Stimulated activated CD4-positive, alpha-beta T cell treated with anti-CD3 and anti-CD28 coated beads, Interleukin-4, amount 100 ng/mL, for 24 hours (primary cell): Measurements from ENCODE around the gene LYL1.

Source experiments
- DNase-seq: peaks from one replicate; pipeline ENCODE4 v3.0.0-alpha.2; 2020

Gene LYL1

DNA sequence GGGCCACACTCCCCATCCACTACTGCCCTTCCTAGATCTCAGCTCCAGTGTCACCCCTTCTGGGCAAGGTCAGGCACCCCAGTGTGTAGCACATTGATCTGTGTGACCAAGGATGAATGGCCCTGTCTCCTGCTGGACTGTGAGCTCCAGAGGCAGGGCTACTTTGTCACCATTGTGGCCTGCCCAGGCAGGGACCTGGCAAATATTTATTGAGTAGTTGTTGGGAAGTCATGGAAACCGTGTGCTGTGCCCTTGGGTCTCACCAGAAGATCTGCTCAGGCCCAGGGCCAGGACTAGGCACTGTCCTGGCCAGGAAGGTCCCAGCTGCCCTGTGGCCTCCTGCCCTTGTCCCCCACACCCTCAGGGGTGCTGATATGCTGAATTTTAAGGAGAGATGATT is 25.9 kb upstream of the LYL1 start:
- no peak for DNase-seq

DNA sequence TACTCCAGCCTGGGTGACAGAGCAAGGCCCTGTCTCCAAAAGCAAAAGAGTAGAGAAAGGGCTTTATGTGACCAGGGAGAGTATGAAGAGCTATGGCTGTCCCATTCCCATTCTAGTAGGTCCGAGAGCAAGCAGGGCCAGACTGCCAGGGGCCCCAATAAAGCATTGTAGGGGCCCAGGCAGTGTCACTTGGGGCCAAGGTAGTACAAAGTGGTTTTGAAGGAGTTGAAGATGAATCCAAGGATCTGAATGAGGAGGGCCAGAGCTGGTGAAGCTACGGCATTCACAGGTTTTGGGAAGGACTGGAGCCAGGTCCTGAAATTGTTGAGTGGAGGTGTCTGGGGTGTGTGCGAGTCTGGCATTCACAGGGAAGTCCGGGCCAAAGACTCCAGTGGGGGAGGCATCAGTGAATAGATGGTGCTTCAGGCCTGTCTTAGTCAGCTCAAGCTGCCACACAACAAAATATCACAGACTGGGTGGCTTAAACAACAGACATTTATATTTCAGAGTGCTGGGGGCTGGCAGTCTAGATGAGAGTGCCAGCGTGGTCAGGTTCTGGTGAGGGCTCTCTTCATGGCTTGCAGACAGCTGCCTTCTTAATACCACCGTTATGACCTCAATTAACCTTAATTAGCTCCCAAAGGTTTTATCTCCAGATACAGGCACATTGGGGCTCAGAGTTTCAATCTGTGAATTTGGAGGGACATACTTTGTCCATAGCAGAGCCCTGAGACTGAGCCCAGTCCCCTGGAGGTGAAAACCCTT is 25.3 kb upstream of the LYL1 start:
- no peak for DNase-seq

GRCh38 chr19:13127051-13127450 is 24.4 kb upstream of the LYL1 start:
- no peak for DNase-seq

- DNase-seq, result no peak
Observed at GRCh38 chr19:13122980-13123957, 20.6 kb upstream of the LYL1 start.

GRCh38 chr19:13122275-13122878 is 19.7 kb upstream of the LYL1 start:
- DNase-seq, result no peak

- DNase-seq, result no peak
Observed at GRCh38 chr19:13121551-13122274, 19.1 kb upstream of the LYL1 start.

GRCh38 chr19:13120817-13121216 is 18.2 kb upstream of the LYL1 start:
- DNase-seq, result no peak

DNA sequence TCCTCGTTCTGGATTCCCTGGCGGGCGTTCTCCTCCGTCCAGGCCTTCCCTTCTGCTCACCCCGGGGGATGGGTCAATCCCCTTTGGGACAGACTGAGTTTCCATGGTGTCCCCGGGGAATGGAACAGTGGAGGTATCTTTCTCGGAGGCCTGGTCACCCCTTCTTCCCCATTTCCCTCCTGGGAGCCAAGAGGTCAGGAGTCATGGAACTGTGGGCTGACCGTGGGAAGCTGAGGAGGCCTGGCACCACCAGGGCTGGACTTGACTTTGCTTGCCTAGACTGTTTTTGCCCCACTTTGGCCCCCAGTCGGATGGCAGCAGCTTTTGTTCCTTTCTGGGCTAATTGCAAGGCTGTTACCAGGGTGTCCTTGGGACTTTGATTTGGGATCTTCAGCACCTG is 17.4 kb upstream of the LYL1 start:
- DNase-seq, result no peak

- no peak for DNase-seq
Observed at GRCh38 chr19:13119627-13120026, 17.0 kb upstream of the LYL1 start.

- DNase-seq, result no peak
Observed at GRCh38 chr19:13118424-13119193, 16.0 kb upstream of the LYL1 start.

DNA sequence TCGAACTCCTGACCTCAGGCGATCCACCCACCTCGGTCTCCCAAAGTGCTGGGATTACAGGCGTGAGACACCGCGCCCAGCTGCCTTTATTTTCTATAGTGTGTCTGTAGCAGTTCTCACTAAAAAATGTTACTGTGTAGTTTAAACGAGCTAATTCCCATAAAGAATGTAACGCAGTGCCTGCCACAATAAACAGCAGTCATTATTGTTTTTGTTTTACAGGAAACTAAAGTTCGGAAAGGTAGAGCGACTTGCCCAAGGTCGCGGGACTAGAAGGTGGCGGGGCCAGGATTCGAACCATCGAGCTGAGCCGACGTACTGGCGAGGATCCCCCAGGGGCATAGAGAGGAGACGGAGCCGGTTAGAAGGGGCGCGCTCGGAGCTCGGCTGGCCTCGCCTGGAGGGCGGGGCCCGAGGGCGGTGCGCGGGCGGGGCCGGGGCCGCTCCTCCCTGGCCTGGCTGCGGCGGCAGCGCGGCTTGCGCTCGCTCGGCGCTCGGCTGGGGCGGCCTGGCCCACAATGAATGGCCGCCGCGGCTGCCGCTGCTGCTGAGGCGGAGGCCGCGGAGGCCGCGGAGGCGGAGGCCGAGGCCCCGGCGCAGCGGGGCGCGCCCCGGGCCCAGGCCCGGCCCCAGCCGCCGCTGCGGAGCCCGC is 15.2 kb upstream of the LYL1 start, which contains the start of gene NACC1:
Gene NACC1, plus strand, starts transcription at position 493 of the 652 bp plus-strand sequence. CDS start 16,944 bp downstream, outside the sequence.
- peak; percentile 89 for DNase-seq

DNA sequence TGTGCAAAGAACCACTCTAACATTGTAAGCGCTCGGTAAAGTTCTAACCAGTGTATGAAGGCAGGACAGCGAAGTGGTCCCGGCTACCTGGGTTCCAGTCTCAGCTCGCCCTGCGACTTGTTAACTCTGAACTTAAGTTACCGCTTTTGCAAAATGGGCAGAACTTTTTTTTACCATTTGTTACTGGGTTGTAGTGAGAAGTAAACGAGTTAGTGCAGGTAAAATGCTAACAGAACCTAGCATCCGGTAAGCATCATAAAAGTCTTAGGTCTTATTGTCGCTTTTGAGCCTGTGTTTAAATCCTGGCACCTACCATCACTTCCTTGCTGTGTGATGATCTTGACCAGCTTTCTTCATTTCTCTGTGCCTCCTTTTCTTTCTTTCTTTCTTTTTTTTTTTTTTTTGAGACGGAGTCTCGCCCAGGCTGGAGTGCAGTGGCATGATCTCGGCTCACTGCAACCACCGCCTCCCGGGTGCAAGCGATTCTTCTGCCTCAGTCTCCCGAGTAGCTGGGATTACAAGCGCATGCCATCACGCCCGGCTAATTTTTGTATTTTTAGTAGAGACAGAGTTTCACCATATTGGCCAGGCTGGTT is 14.6 kb upstream of the LYL1 start:
- no peak for DNase-seq

DNA sequence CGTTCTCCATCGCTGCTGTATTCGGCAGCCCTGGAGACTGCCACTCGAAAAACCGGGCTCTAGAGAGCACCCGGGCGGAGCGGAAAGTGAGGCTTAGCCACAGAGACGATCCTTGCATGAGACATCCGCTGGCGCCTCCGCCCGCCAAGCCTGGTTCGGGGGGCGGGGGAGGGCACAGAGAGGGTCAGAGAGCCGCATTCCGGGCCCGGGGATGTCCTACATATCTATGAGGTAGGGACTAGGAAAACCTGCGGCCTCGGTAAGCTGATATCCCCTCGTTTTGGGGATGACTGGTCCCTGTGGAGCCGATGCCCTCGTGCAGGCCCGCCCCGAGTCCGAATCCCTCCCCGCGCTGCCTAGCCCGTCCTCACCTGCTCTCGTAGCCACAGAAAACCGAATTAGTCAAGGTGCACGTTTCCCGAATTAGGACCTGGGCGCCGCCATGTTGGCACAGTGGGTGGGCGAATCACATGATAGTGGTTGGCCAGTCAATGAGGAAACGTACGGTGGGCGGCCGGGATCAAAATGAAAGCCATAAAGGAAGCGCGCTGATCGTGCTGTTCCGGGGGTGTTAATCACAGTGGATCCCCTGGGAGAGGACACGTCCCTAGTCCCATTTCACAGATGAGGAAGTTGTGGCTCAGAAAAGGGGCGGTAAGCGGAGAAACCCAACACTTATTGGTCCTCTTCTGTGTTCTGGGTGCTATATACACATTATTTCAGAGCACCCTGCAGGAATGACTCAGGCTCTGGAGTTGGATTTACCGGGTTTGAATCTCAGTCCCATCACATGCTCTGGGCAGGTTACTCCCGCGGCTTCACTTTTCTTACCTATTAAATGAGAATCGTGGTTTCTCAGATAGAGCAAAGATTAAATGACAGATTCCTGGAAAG is 13.9 kb upstream of the LYL1 start, which contains the start of gene TRMT1:
Gene TRMT1, minus strand, starts transcription at position 459 of the 894 bp plus-strand sequence. Its CDS starts 341 bp downstream, at position 118.
- peak; percentile 96 for DNase-seq

DNA sequence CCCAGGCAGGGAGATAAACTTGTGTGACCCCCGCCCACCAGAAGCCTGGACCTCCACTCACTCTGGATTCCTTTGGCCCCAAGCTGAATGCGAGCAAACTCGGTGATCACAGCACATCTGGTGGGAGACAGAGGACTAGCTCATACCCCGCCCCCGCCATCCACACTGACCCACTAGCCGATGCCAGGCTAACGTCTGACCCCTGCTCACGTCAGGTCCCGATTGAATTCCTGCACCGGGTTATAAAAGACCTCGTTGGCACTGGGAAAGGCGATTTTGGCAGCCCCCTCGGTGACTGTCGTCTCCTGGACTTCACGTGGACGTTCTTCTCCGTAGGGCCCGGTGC is 13.3 kb upstream of the LYL1 start:
- DNase-seq, result no peak

GRCh38 chr19:13112555-13112954 is 9.9 kb upstream of the LYL1 start:
- DNase-seq, result no peak

- no peak for DNase-seq
Observed at GRCh38 chr19:13110099-13110610, 7.5 kb upstream of the LYL1 start.

- no peak for DNase-seq
Observed at GRCh38 chr19:13109361-13110098, 6.9 kb upstream of the LYL1 start.

- no peak for DNase-seq
Observed at GRCh38 chr19:13104848-13105711, 2.4 kb upstream of the LYL1 start.
